Measurements from ENCODE around the gene GOLT1A.

GOLT1A gene

GRCh38 chr1:204216880-204217647 is 3.3 kb upstream of the GOLT1A start:
- no peak for DNase-seq

DNA sequence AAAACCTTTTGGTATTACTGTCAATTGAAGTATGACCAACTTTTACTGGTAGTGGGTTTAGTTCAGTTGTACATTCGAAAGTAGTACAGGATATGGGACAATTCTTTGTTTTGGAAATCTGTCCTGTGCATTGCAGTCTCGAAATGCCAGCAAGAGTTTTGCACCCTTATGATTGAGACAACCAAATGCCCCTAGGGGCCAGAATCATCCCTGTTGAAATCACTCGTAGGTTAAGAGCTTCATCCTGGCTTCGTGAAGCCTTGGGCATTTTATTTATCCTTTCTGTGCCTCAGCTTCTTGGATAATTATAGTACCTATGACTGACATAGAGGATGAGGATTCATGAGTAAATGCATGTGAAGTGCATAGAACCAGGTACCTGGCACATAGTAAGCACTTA is 2.4 kb upstream of the GOLT1A start:
- DNase-seq: no peak

DNA sequence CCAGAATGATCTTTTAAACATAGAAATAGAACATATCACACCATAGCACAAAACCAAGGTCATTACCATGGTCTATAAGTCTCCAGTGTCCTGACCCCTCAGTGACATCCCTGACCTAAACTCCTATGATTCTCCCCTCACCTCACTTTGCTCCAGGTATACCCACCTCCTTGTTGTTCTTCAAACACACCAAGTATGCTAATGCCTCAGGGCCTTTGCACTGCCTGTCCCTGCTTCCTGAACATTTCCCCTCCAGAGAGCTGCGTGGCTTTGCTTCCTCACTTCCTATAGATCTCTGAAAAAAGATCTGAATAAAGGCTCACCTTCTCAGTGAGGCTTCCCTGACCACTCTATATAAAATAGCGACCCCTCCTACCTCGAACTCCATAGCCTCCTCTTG is 1.1 kb downstream of the GOLT1A start:
- DNase-seq: no peak

DNA sequence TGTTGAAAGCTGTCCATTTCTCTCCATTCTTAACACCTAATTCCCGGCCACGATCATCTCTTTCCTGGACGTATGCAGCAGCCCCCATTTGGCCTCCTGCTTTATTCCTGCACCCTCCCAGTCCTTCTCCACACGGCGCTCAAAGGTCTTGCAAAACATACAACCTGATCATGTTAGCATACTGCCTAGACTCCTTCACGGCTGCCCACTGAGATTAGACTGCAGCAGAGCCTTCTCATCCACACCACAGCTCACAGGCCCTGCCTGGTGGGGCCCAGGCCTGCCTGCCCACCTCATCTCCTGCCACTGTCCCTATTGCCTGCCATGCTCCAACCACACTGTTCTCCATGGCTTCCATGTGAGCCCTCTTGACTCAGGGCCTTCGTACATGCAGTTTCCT is 2.7 kb downstream of the GOLT1A start:
- no peak for DNase-seq

DNA sequence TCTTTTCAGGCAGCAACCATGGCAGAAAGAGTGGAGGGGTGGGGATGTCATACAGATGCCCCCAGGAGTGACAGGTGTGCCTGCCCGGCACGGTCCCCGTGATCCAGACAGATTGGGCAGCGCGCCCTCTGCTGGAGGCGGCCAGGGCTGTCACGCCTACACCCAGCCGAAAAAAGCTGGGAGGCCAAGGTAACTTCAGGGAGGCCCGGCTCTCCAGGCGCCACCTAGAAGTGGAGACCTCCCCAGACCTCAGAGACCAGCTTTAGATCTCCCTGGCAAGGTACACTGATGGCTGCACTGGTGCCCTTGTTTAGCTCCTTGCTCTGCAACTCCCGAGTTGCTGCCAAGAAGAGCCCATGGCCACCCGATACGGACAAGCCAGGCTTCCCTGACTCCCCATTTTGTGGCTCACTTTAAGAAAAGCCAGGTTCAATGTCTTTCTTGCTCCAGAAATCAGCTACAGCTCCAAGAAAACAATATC is 6.6 kb downstream of the GOLT1A start:
- peak; percentile 64 to 66 for DNase-seq

DNA sequence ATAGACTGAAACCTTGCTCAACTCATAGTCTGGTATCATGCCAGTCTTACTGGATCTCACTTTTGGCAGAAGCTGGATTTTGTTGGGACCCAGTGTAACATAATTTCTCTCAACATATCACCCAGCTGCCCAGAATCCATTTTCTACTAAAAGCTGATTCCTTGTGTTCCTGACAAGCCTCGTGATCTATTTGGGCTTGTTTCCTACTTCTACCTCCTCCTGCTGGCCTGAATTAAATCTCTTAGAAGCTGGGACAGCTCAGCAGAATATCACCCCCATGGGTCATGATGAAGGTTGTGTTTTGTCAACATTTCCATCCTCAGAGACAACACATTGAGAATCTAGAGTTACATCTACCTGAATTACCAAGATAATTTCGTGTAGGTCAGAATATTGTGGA is 7.7 kb downstream of the GOLT1A start:
- DNase-seq: no peak

GRCh38 chr1:204205486-204205885 is 8.3 kb downstream of the GOLT1A start:
- no peak for DNase-seq

DNA sequence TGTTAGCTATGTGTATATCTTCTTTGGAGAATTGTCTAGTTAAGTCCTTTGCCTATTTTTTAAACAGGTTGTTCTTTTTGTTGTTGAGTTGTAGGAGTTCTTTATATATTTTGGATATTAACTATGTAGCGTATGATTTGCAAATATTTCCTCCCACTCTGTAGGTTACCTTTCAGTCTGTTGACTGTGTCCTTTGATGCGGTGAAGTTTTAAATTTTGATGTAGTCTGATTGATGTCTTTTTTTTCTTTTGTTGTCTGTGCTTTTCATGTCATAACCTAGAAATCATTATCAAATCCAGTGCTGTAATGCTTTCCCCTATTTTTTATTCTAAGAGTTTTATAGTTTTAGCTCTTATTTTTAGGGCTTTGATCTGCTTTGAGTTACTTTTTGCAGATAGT is 8.8 kb downstream of the GOLT1A start:
- no peak for DNase-seq

DNA sequence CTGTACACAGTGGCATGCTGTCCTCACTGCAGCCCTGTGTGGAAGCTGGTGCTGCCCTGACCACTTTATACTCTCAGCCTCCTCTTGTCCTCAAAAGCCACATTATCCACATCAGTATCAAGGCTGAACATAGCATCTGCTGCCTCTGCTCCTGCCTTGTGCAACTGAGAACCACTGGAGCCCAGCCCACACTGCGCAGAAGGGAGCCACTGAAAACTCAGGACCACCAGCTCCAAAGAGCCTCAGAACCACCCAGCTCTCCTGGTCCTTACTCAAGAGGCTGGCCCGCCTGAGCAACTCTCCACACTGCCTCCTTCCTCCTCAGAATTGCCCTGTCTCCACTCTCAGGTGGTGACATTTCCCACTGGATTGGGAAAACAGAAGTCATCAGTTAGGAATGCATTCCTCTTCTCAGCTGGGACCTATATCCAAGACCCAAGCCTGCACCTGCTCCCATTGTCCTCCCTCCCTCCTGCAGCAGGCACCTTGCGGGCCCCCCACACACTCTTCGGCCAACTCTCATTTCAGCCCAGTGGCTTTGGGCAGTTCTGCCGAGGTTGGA is 10.5 kb downstream of the GOLT1A start:
- no peak for DNase-seq

- DNase-seq: no peak
These were observed 11.3 kb downstream of the GOLT1A start for GRCh38 chr1:204202481-204202880.

DNA sequence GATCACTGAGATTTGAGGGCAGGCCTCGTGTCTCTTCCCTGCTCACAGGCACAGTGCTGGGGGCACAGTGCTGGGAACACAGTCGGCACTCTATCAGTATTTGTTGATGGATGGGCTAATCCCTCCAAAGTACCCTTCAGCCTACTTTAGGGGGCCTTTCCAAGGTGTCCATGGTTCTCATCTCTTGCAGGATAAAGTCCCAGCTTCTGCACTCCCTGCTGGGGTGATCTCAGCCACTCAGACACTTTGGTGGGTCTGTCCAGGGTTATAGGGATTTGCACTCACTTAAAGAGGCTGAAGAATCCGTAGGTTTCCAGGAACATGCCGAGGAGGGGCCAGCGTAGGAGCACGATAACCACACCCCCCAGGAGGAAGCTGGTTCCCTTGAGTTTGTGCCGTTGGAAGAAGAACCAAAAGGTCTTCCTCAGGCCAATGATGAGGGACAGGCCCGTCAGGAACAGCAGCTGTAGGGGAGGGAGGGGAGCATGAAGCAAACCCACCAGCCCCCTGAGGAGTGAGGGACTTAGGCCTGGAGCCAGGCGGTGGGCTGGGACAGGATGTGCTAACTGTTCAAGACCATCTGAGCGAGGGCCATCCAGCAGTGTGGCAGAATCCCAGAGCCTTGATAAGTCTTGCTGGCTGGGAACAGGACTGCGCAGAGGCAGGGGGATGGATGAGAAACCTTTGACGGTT is 12.3 kb downstream of the GOLT1A start:
- DNase-seq: no peak

GRCh38 chr1:204199579-204199978 is 14.2 kb downstream of the GOLT1A start:
- no peak for DNase-seq

GRCh38 chr1:204198348-204199340 is 15.1 kb downstream of the GOLT1A start:
- no peak for DNase-seq

- no peak for DNase-seq
These were observed 16.7 kb downstream of the GOLT1A start for GRCh38 chr1:204197068-204197467.

DNA sequence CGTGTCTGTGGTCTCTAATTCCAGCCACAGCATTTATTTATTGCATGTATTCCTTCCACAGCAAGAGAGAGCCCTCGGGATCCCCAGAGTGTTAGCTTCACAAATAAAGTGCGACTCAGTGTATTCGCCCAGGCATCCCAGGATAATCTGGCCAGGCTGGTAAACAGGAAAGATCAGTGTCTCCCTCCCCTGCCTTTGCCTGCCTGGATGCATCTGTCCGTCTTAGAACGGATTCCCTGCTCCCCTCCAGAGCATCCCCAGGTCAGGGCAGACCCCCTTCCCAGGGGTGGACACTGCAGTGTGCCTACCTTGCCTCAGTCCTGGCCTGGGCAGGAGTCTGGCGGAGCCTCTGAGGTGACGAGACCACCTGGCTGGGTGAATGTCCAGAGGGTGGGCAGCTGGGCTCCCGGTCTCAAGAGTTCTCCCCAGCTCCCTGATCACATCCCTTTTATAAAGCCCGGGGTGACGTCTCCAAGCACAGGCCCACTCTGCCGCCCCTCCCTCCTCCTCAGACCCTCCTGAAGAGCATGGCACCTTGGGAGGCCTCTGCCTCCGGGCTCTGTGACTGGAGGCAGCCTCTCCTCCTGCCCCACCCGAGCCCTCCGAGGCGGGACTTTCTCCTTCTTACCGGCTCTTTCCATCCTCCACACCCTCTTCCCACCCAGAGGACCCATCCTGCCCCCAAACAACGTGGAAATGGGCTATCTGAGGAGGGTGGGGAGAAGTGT is 17.6 kb downstream of the GOLT1A start, which contains the start of gene KISS1:
KISS1 (minus strand) TSS at position 424 of the 728 bp plus-strand sequence. CDS start 3,615 bp downstream, outside the sequence.
- no peak for DNase-seq

DNA sequence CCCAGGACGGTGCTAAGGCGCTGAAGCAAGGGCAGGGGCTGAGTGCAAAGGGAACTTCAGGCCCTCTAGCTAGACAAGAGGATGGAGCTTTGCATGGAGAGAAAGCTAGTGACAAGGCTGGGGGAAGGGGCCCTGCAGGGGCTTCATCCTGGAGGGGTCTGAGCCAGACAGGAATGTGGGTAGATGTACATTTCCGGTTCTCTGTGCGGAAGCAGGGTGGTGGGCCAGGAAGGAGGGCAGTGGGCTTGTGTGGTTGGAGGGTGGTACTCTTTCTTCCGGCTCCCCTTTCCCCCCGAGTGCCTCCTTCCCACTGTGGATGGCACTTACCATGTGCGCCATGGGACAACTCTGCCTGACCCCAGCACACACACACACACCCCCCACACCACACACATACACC is 19.0 kb downstream of the GOLT1A start:
- no peak for DNase-seq

- no peak for DNase-seq
These were observed 19.7 kb downstream of the GOLT1A start for GRCh38 chr1:204194080-204194479.

GRCh38 chr1:204192589-204193352 is 21.0 kb downstream of the GOLT1A start:
- DNase-seq: no peak

- DNase-seq: no peak
These were observed 21.7 kb downstream of the GOLT1A start for GRCh38 chr1:204192046-204192445.

DNA sequence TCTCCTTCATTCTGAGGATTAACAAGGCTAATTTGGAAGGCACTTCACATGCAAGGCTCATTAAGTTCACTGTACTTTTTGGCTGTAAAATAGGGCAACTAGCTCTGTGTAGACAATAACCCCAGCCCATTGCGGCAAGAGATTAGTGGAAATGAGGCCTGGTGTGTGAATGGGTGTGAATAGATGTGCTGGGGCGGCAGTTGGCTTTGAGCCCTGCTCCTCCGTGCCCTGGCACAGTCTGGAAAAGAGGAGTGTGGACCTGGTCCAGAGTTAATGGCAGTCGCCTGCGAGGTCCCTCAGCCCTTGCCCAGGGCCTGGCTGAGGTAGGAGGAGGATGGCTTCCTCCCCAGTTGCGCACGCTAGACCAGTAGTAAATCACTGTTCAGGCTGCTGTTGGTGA is 22.3 kb downstream of the GOLT1A start:
- DNase-seq: no peak

Measured in activated CD4-positive, alpha-beta T cell treated with anti-CD3 and anti-CD28 coated beads, Interleukin-2, amount 50 U/mL, for 4 hours (primary cell).